AG09309 (cell line): Measurements from ENCODE around the gene MAPK8.

Source experiments
- DNase-seq: peaks from one replicate; pipeline ENCODE4 v3.0.0-alpha.2; 2010; ENCODE audit warnings: low read depth
- H3K4me3 ChIP-seq: 2 replicates; pipeline ENCODE4 v1.5.1; 2011; ENCODE audit warnings: mild to moderate bottlenecking, low read depth, low read length, moderate library complexity; ENCODE audit not compliant: control insufficient read depth
- CTCF ChIP-seq: IDR thresholded peaks from 2 replicates; pipeline ENCODE4 v1.5.1; 2011; ENCODE audit warnings: mild to moderate bottlenecking, low read depth, low read length, inconsistent platforms; ENCODE audit not compliant: insufficient read depth, control insufficient read depth; ENCODE audit errors: missing control alignments

Gene MAPK8

DNA sequence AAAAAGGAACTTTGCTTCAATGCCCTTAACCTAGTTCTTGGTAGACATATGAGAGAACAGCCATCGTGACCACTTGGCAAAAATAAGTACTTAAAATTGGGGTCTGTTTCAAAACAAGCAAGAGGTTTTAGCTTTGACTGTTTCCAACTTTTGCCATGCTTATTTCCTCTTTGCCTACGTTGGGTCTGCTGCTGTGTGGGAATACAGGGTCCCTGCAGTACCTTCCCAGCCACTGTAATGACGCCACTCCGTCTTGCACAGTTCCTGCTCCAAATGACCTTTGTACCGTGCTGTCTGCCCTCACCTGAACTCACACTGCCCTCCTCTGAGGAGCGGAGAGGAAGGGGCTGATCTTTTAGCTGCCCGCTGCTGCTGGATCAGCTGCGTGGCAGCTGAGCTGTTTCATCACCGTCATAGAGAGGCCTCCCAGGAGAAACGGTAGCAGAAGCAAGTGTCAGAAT is 133.1 kb downstream of the MAPK8 start:
- no peak for DNase-seq
- no peak overlapping the region for H3K4me3 ChIP-seq
- TF ChIP-seq CTCF: no peak

- DNase-seq: no peak
- no peak for TF ChIP-seq CTCF
- H3K4me3 ChIP-seq: no peak overlapping the region
These were observed 134.3 kb downstream of the MAPK8 start for GRCh38 chr10:48440771-48441170.

GRCh38 chr10:48442090-48442808 is 135.8 kb downstream of the MAPK8 start:
- TF ChIP-seq CTCF: no peak
- no peak for DNase-seq

DNA sequence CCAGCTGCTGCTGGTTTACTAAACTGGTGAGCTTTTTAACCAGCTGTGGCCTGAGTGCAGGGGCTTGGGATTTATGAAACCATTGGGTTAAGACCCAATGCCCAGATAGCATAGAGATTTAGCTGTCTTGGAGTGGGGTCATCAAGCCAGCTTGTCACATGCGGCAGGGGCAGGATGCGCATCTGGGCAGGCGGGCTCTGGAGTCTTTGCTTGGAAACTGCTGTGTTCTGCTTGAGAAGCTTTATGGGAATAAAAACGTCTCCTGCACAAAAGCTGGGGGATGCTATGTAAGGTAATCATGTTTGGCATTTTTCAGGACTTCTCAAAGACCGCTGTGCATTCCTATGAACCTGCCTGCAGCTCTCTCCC is 136.3 kb downstream of the MAPK8 start:
- TF ChIP-seq CTCF: no peak

More at GRCh38 chr10:48442090-48442808, 135.8 kb downstream of the MAPK8 start:
- H3K4me3 ChIP-seq: no peak overlapping the region

DNA sequence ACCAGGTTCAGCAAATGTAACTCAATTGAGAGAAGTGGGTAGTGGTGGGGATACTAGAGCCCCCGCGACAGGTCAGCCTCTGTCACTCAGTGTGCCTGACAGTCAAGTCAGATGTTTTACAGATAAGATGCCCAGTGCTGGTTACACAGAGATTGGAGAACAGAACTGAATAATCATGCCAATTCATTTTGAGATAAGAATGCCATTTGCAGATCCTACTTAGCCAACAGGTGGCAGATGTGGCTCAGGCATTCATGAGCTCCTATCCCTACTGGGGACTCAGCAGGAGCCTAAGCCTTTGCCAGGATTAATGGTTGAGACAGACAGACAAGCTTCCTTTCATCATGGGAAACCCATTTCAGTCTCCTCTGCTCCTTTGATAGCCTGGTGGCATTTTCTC is 137.8 kb downstream of the MAPK8 start:
- no peak overlapping the region for H3K4me3 ChIP-seq
- DNase-seq: peak; percentile 10
- peak; percentile 22 for TF ChIP-seq CTCF

More for the DNA sequence above, 136.3 kb downstream of the MAPK8 start:
- DNase-seq: no peak
- H3K4me3 ChIP-seq: no peak overlapping the region

DNA sequence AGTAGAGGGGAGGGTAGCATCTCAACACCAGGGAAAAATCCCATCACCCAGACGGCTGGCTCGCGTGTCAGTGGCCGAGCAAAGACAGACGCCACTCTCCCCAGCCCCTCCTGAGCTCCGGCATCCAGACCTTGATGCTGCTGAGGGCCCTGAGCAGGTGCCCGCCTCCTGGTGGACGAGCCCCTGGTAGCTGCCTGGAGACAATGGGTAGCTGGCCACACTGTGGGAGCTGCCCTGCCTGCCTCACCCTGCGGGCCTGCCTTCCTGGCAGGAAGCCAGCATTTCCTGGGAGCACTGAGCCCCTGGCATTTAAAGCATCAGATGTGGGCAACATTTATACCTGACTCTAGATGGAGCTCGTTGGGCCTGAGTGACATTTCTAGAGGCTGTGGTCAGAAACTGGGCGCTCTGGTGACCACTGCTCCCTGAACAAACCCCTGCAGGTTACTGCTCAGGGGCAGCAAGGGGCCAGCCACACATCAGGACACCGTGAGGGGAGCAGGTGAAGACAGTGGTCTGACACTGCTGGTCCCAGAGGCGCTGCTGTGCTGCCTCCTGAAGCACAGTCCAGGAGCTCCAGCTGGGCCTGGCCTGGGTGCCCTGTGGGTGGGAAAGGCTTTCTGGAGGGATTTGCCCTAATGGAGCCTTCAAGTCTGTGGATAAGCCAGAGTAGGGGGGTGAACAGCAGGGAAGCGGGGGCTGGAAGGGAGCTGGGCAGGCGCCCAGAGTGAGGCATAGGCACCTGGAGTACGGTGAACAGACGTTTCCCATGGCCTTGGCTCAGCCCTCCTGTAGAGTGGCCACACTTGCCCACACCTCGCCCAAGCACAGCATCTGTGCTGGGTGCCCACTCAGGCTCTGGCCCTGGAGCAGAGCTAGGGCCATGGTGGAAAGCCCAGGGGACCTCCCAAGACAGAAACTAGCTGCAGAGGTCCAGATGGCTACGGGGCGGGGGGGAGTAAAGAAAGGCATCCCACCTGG is 138.7 kb downstream of the MAPK8 start:
- no peak for DNase-seq
- H3K4me3 ChIP-seq: no peak overlapping the region
- no peak for TF ChIP-seq CTCF
